ENCODE measurements around the gene MRPL1. TPM values are rescaled to one million over a fixed set of nuclear protein-coding genes. Genes with fewer than 3 reads are reported as not detected.
"Not testable (repeated sequence)": the region's sequence is repeated elsewhere in the genome, so short reads cannot be mapped to it uniquely, and the experiment has no call there.

The MRPL1 gene
- polyA plus RNA-seq, 1 experiment, result 8.3 TPM

GRCh38 chr4:77930876-77931275 lies 68.2 kb downstream of the MRPL1 start:
- TF ChIP-seq, protein P1, sequence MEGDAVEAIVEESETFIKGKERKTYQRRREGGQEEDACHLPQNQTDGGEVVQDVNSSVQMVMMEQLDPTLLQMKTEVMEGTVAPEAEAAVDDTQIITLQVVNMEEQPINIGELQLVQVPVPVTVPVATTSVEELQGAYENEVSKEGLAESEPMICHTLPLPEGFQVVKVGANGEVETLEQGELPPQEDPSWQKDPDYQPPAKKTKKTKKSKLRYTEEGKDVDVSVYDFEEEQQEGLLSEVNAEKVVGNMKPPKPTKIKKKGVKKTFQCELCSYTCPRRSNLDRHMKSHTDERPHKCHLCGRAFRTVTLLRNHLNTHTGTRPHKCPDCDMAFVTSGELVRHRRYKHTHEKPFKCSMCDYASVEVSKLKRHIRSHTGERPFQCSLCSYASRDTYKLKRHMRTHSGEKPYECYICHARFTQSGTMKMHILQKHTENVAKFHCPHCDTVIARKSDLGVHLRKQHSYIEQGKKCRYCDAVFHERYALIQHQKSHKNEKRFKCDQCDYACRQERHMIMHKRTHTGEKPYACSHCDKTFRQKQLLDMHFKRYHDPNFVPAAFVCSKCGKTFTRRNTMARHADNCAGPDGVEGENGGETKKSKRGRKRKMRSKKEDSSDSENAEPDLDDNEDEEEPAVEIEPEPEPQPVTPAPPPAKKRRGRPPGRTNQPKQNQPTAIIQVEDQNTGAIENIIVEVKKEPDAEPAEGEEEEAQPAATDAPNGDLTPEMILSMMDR (IDR thresholded peaks at IDR 0.05; ENCODE audit: insufficient read depth, low read depth, low read length), result no peak
- ChIA-PET CTCF (interaction anchor here (1.3 kb wide), 1 partner anchor 28 kb away, joined by 4 read pairs; no protein-coding TSS in a partner anchor), POLR2A (no interaction called here)
- H3K36me3 ChIP-seq (ENCODE audit: control insufficient read depth, insufficient read depth, low read length), result no peaks in the 10 kb centered on the region
- no peak for DNase-seq (ENCODE audit: low read depth)
- H3K27me3 ChIP-seq (ENCODE audit: control insufficient read depth, insufficient read depth, low read length), result no peaks in the 10 kb centered on the region
- H3K4me3 ChIP-seq (ENCODE audit: low read depth, low read length), result no peak overlapping the region

DNA sequence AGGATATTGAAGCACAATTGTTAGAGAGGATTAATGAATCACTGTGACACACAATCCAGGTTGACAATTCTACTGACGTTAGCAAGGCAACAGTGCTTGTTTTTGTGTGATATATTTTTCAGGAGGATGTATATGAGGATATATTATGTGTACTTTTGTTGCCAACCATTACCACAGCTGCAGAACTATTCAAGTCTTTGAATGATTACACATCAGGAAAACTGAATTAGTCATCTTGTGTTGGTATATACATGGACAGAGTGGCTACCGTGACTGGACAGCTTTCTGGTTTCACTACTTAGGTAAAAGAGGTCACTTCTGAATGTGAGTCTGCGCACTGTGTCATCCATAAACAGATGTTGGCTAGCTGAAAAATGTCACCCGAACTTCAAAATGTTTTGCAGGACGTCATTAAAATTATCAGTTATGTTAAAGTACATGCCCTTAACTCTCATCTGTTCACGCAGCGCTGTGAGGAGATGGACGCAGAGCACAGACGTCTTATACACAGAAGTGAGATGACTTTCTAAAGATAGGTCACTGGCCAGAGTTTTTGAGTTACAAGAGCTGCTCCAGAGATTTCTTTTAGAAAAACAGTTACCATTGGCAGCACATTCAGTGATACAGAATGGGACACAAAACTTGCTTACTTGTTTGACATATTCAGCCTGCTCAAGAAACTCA lies 69.0 kb downstream of the MRPL1 start:
- Histone ChIP-seq H3K36me3 (ENCODE audit: control insufficient read depth, insufficient read depth, low read length) (no peaks in the 10 kb centered on the region), H3K4me3 (ENCODE audit: low read depth, low read length) (no peak overlapping the region), H3K27me3 (ENCODE audit: control insufficient read depth, insufficient read depth, low read length) (no peaks in the 10 kb centered on the region)
- ChIA-PET CTCF (interaction anchor here (1.3 kb wide), 1 partner anchor 27 kb away, joined by 4 read pairs; no protein-coding TSS in a partner anchor), POLR2A (no interaction called here)
- DNase-seq (ENCODE audit: low read depth), result no peak
- TF ChIP-seq, protein P1 (IDR thresholded peaks at IDR 0.05; ENCODE audit: insufficient read depth, low read depth, low read length), result no peak

DNA sequence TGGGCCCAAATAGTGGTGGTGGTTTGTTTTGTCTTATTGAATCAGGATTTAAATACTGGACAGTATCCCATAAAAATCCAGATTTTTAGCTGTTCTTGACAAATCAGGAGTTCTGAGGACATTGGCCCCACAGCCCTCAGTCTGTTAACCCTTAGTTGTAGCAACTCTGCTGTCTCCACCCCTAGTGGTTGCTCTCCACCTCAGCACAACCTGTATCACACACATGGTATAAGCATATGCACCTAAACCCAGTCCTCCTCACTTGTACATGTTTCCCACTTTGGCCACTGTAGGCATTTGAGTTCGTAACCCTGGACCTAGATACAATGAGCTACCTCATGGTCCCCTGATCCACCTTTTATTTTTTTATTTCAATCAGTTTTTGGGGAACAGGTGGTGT lies 75.9 kb downstream of the MRPL1 start:
- Histone ChIP-seq H3K36me3 (ENCODE audit: control insufficient read depth, insufficient read depth, low read length) (no peaks in the 10 kb centered on the region; the same call in 1 of the 2 replicates), H3K27me3 (ENCODE audit: control insufficient read depth, insufficient read depth, low read length) (no peaks in the 10 kb centered on the region), H3K4me3 (ENCODE audit: low read depth, low read length) (no peak overlapping the region)
- TF ChIP-seq, protein P1 (IDR thresholded peaks at IDR 0.05; ENCODE audit: insufficient read depth, low read depth, low read length), result no peak
- CTCF ChIA-PET, result no interaction called here
- DNase-seq (ENCODE audit: low read depth), result no peak
- POLR2A ChIA-PET, result no interaction called here

- POLR2A ChIA-PET; CTCF ChIA-PET; H3K27me3 ChIP-seq (ENCODE audit: control insufficient read depth, insufficient read depth, low read length); H3K4me3 ChIP-seq (ENCODE audit: low read depth, low read length); DNase-seq (ENCODE audit: low read depth); H3K36me3 ChIP-seq (ENCODE audit: control insufficient read depth, insufficient read depth, low read length): not testable (repeated sequence)
Observed at GRCh38 chr4:77945929-77946328, 83.3 kb downstream of the MRPL1 start.

GRCh38 chr4:77950203-77950602 lies 87.6 kb downstream of the MRPL1 start:
- DNase-seq (ENCODE audit: low read depth), result no peak
- no peaks in the 10 kb centered on the region; the same call in 1 of the 2 replicates for H3K36me3 ChIP-seq (ENCODE audit: control insufficient read depth, insufficient read depth, low read length)
- H3K4me3 ChIP-seq (ENCODE audit: low read depth, low read length), result no peak overlapping the region
- ChIA-PET POLR2A (no interaction called here), CTCF (no interaction called here)
- H3K27me3 ChIP-seq (ENCODE audit: control insufficient read depth, insufficient read depth, low read length), result no peaks in the 10 kb centered on the region
- TF ChIP-seq, protein P1 (IDR thresholded peaks at IDR 0.05; ENCODE audit: insufficient read depth, low read depth, low read length), result no peak

- Histone ChIP-seq H3K27me3 (ENCODE audit: control insufficient read depth, insufficient read depth, low read length) (no peaks in the 10 kb centered on the region), H3K36me3 (ENCODE audit: control insufficient read depth, insufficient read depth, low read length) (no peaks in the 10 kb centered on the region; the same call in 1 of the 2 replicates), H3K4me3 (ENCODE audit: low read depth, low read length) (no peak overlapping the region)
- ChIA-PET POLR2A (no interaction called here), CTCF (no interaction called here)
- no peak for DNase-seq (ENCODE audit: low read depth)
- TF ChIP-seq, protein P1 (IDR thresholded peaks at IDR 0.05; ENCODE audit: insufficient read depth, low read depth, low read length), result no peak
Observed at GRCh38 chr4:77952457-77952856, 89.8 kb downstream of the MRPL1 start.
